Activated naive CD4-positive, alpha-beta T cell treated with anti-CD3 and anti-CD28 coated beads for 36 hours (primary cell): ENCODE data around the gene CIC. TPM values are rescaled to one million over a fixed set of nuclear protein-coding genes. Genes with fewer than 3 reads are reported as not detected.
"Not testable (repeated sequence)": the region's sequence is repeated elsewhere in the genome, so short reads cannot be mapped to it uniquely, and the experiment has no call there.

Experiments used
- CTCF ChIA-PET: fragments of 350-600 bp; sonication (Branson Sonifier 250); formaldehyde crosslinking; loops from one replicate; lab custom pipeline; 2021; ENCODE audit warnings: antibody characterized with exemption; lab: Charles Lee
- DNase-seq: peaks from one replicate; pipeline ENCODE4 v3.0.0-alpha.2; 2020
- H3K27ac Mint-ChIP-seq: one replicate; pipeline ENCODE4 v1.8.0; 2021; ENCODE audit warnings: mild to moderate bottlenecking, mixed read lengths
- H3K27me3 Mint-ChIP-seq: one replicate; pipeline ENCODE4 v1.8.0; 2021; ENCODE audit warnings: low read depth, mixed read lengths
- H3K36me3 Mint-ChIP-seq: one replicate; pipeline ENCODE4 v1.8.0; 2021; ENCODE audit warnings: low read depth, mixed read lengths
- H3K4me1 Mint-ChIP-seq: one replicate; pipeline ENCODE4 v1.8.0; 2021; ENCODE audit warnings: low read depth, mixed read lengths
- H3K4me3 Mint-ChIP-seq: one replicate; pipeline ENCODE4 v1.8.0; 2021; ENCODE audit warnings: mild to moderate bottlenecking, moderate library complexity, mixed read lengths
- H3K9me3 Mint-ChIP-seq: one replicate; pipeline ENCODE4 v1.8.0; 2021; ENCODE audit warnings: mixed read lengths
- intact Hi-C: fragments of 100-400 bp; cut with micrococcal nuclease; formaldehyde crosslinking; loops from one replicate; pipeline ENCODE4 v1.15.1; 2023
- total RNA-seq, 2 experiments: library from RNA; stranded (reverse); gene quantifications; one replicate each; pipeline ENCODE4 v1.2.3, GENCODE V29; 2021

CIC gene
- total RNA-seq, 2 experiments from 2014 or later, result 60.2 to 61.5 TPM

- H3K9me3 Mint-ChIP-seq, result no peaks in the 10 kb centered on the region
- no peak overlapping the region for H3K27ac Mint-ChIP-seq
- intact Hi-C loops, result no loop called here
- no peak overlapping the region for H3K4me3 Mint-ChIP-seq
- H3K36me3 Mint-ChIP-seq, result peaks cover 2% of the 10 kb centered on the region
- H3K4me1 Mint-ChIP-seq, result no peaks in the 10 kb centered on the region
- no peak for DNase-seq
- no peaks in the 10 kb centered on the region for H3K27me3 Mint-ChIP-seq
- CTCF ChIA-PET, result no interaction called here
These were observed 66.4 kb downstream of the CIC start for GRCh38 chr19:42335374-42335936.

GRCh38 chr19:42335971-42336370, 66.9 kb downstream of the CIC start:
- CTCF ChIA-PET, result no interaction called here
- H3K36me3 Mint-ChIP-seq, result peaks cover 2% of the 10 kb centered on the region
- no peak for DNase-seq
- no peak overlapping the region for H3K4me3 Mint-ChIP-seq
- intact Hi-C loops, result no loop called here
- H3K9me3 Mint-ChIP-seq, result no peaks in the 10 kb centered on the region
- no peaks in the 10 kb centered on the region for H3K4me1 Mint-ChIP-seq
- no peaks in the 10 kb centered on the region for H3K27me3 Mint-ChIP-seq
- no peak overlapping the region for H3K27ac Mint-ChIP-seq

GRCh38 chr19:42339126-42339860, 70.2 kb downstream of the CIC start:
- H3K4me3 Mint-ChIP-seq, H3K4me1 Mint-ChIP-seq, intact Hi-C loops, H3K9me3 Mint-ChIP-seq, H3K27me3 Mint-ChIP-seq, H3K36me3 Mint-ChIP-seq, H3K27ac Mint-ChIP-seq, CTCF ChIA-PET, DNase-seq: not testable (repeated sequence)

- intact Hi-C loops, H3K4me3 Mint-ChIP-seq, H3K9me3 Mint-ChIP-seq, H3K4me1 Mint-ChIP-seq, DNase-seq, H3K36me3 Mint-ChIP-seq, H3K27me3 Mint-ChIP-seq, H3K27ac Mint-ChIP-seq: not testable (repeated sequence)
- CTCF ChIA-PET, result interaction anchor here (0.6 kb wide), 1 partner anchor 207 kb away, joined by 3 read pairs; no protein-coding TSS in a partner anchor
These were observed 70.9 kb downstream of the CIC start for GRCh38 chr19:42339922-42340321.

GRCh38 chr19:42343344-42344110, 74.5 kb downstream of the CIC start:
- Mint-ChIP-seq H3K4me3 (no peak overlapping the region), H3K27me3 (no peaks in the 10 kb centered on the region), H3K36me3 (peaks cover 3% of the 10 kb centered on the region), H3K27ac (no peak overlapping the region), H3K9me3 (no peaks in the 10 kb centered on the region), H3K4me1 (no peaks in the 10 kb centered on the region)
- no peak for DNase-seq
- CTCF ChIA-PET, result no interaction called here
- intact Hi-C loops, result no loop called here

- Mint-ChIP-seq H3K36me3 (peaks cover 3% of the 10 kb centered on the region), H3K27ac (no peak overlapping the region)
- CTCF ChIA-PET, result no interaction called here
These were observed 75.4 kb downstream of the CIC start for GRCh38 chr19:42344336-42344893.

More at GRCh38 chr19:42344336-42344893, 75.4 kb downstream of the CIC start:
- no peak overlapping the region for H3K4me3 Mint-ChIP-seq
- no peaks in the 10 kb centered on the region for H3K9me3 Mint-ChIP-seq
- H3K4me1 Mint-ChIP-seq, result no peaks in the 10 kb centered on the region
- H3K27me3 Mint-ChIP-seq, result no peaks in the 10 kb centered on the region
- intact Hi-C loops, result no loop called here
- DNase-seq, result no peak

Other genes with a start within 250 kb of the CIC start
- 1 to 10 TPM; 1.9 to 2.2 TPM for gene GRIK5, start 199.0 kb upstream of the CIC start, total RNA-seq
- gene ZNF574, start 193.1 kb upstream of the CIC start, total RNA-seq, result 1 to 10 TPM; 8.4 to 8.8 TPM
- 10 to 100 TPM; 30.0 to 31.9 TPM for gene POU2F2, start 136.8 kb upstream of the CIC start, total RNA-seq
- 10 to 100 TPM; 24.8 to 26.0 TPM for gene DEDD2, start 51.6 kb upstream of the CIC start, total RNA-seq
- gene ZNF526, start 48.9 kb upstream of the CIC start, total RNA-seq, result 10 to 100 TPM; 11.5 to 11.6 TPM
- gene GSK3A, start 26.6 kb upstream of the CIC start, total RNA-seq, result 10 to 100 TPM; 31.1 to 33.8 TPM
- gene ERF, start 14.1 kb upstream of the CIC start, total RNA-seq, result 10 to 100 TPM; 52.4 to 55.6 TPM
- gene PRR19, start 32.9 kb downstream of the CIC start, total RNA-seq, result under 1 TPM; 0.27 to 0.43 TPM
- gene PAFAH1B3, start 33.4 kb downstream of the CIC start, total RNA-seq, result 10 to 100 TPM; 36.6 TPM
- gene TMEM145, start 44.1 kb downstream of the CIC start, total RNA-seq, result not detected
- gene MEGF8, start 56.4 kb downstream of the CIC start, total RNA-seq, result 1 to 10 TPM; 3.3 to 4.0 TPM
- not detected for gene CNFN, start 121.0 kb downstream of the CIC start, total RNA-seq
- gene LIPE, start 158.1 kb downstream of the CIC start, total RNA-seq, result 10 to 100 TPM; 30.2 to 32.5 TPM
- not detected for gene CXCL17, start 173.7 kb downstream of the CIC start, total RNA-seq